K562 treated with DMSO at 1 percent for 12 hours (cell line): ENCODE measurements around the gene HSDL2. TPM values are rescaled to one million over a fixed set of nuclear protein-coding genes. Genes with fewer than 3 reads are reported as not detected.

Source experiments
- total RNA-seq: library from RNA; unstranded; fragments of 300-600 nt; gene quantifications from 2 replicates; pipeline ENCODE4 v1.2.3, GENCODE V29; 2022; ENCODE audit not compliant: insufficient read depth

The HSDL2 gene
- total RNA-seq = 12.9 and 27.1 TPM in 2 replicates

DNA sequence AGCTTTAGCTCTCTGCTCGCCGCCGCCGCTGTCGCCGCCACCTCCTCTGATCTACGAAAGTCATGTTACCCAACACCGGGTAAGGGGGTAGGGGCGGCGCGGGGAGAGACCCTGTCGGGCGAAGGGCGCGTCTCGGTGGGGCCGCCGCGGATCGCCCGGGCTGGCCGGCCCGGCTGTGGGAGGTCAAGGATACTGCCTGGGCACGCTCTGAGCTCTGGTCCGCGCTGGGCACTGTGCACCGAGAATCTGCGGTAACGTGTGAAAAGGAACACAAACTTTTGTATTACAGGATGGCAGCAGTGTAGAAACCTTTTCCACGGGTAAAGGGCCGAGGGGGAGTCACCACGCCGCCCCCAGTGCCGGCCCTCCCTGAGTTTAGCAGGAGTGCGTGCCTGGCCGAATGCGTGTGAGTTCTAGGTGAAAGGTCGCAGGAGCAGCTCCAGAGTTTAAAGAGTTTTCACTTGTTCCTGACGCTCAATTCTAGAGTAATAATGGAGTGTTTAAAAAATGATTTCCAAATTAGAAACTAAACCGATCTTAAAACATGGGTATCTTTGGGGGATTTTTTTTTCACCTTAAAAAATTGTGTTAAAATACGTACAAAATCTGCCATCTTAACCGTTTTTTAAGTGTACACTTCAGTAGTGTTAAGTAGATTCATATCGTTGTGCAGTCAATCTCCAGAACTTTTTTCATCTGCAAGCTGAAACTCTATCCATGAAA lies at the start of gene HSDL2:
TSS of gene HSDL2 (plus strand) at position 7 of the 723 bp plus-strand sequence. CDS start at position 63, 56 bp downstream.

DNA sequence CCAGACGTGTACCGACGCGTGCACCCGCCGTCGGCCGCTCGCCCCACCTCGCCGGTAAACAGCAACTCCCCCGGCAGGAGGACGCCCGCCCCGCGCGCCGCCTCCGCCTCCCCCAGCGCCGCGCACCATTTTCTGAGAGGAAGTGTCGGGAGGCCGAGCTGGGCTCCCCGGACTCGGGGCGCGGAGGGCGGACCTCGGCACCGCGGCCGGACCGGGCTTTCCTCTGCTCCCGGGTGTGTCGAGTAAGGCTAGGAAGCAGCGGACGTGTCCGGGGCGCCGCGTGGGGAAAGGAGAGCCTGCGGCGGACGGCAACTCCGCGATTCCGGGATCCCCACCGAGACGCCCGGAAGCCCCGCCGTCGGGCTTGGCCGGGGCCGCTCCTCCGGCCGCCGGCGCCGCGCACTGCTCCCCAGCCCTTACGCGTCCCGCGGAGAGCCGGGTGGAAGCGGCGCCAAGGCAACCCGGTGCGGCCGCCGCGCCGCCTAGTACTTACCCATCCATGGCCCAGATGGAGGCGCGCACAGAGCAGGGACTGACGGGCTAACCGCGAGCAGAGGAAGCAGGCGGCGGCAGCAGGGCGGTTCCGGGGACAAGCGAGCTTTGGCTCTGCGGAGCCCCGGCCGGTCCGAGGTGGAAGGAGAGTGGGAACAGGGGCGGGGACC lies 46.8 kb upstream of the HSDL2 start, which contains the start of gene PTBP3:
TSS of gene PTBP3 (minus strand) at position 643 of the 662 bp plus-strand sequence. CDS start 35,754 bp downstream, outside the sequence.

DNA sequence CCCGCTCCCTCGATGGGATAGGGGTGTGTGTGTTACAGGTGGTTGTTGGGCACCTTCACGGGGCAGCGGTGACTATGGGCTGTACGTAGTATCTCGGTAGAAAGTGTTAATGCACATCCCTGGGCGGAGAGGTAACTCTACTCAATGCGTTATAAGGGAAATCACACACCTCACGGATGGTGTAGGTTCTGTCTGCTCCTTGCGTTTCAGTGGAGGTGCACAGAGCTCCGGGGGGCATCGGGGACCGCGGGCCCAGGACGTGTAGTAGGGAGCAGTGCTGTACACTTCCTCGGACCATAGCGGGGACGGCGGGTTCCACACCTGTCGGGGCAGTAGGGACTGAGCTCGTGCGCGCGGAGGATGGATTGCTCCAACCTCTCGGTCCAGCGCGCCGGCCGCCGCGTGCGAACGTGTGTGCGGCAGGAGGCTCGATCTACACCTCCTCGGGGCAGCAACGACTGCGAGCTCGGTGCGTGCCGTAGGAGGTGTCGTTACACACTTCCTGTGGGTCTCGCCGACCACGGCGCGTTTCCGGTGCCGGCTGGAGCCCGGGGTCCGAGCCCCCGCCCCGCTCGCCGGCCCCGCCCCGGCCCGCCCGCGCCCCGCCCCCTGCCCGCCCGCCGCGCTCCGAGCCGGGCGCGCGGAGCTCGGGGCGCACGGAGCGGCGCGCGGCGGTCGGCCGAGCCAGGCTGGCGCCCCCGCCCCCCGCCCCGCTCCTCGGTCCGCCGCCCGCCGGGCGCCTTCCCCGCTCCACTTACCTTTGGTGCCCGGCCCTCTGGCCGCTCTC lies 106.5 kb downstream of the HSDL2 start, which contains the start of gene KIAA1958:
TSS of gene KIAA1958 (plus strand) at position 607 of the 787 bp plus-strand sequence. CDS start 87,254 bp downstream, outside the sequence.

Other genes with a start within 250 kb of the HSDL2 start
- gene SUSD1, start 204.8 kb upstream of the HSDL2 start, total RNA-seq = 11.0 and 29.3 TPM in 2 replicates
- 8.2 and 37.3 TPM in 2 replicates for gene PTBP3, start 46.5 kb upstream of the HSDL2 start, total RNA-seq
- 1.3 and 13.6 TPM in 2 replicates for gene KIAA1958, start 106.7 kb downstream of the HSDL2 start, total RNA-seq